HepG2 (cell line): ENCODE measurements around the gene JMJD1C. TPM values are rescaled to one million over a fixed set of nuclear protein-coding genes. Genes with fewer than 3 reads are reported as not detected.

Source experiments
- BORCS8-MEF2B ChIP-seq: sonication (generic); formaldehyde crosslinking; IDR thresholded peaks from 2 replicates; pipeline ENCODE4 v1.8.0; 2022; ENCODE audit warnings: mild to moderate bottlenecking, missing genetic modification reagents
- CC2D1A ChIP-seq: sonication (generic); formaldehyde crosslinking; IDR thresholded peaks from 2 replicates; pipeline ENCODE4 v1.8.1; 2023; ENCODE audit warnings: mild to moderate bottlenecking, missing genetic modification reagents
- CEBPG ChIP-seq: IDR thresholded peaks from 2 replicates; pipeline ENCODE4 v1.6.1; 2016
- DR1 ChIP-seq: sonication (generic); formaldehyde crosslinking; IDR thresholded peaks from 2 replicates; pipeline ENCODE4 v1.8.0; 2021; ENCODE audit warnings: mild to moderate bottlenecking, missing genetic modification reagents, inconsistent platforms
- FOSL1 ChIP-seq: sonication (generic); formaldehyde crosslinking; IDR thresholded peaks from 2 replicates; pipeline ENCODE4 v1.9.0; 2021; ENCODE audit warnings: missing genetic modification reagents, borderline replicate concordance
- FOXJ3 ChIP-seq: sonication (generic); formaldehyde crosslinking; IDR thresholded peaks from 2 replicates; pipeline ENCODE4 v1.4.0; 2020; ENCODE audit warnings: missing genetic modification reagents, mild to moderate bottlenecking, borderline replicate concordance
- GATA4 ChIP-seq: sonication (generic); IDR thresholded peaks from 2 replicates; pipeline ENCODE4 v1.6.1; 2016; ENCODE audit warnings: antibody characterized with exemption, low read depth, borderline replicate concordance
- MATR3 ChIP-seq: sonication (generic); formaldehyde crosslinking; IDR thresholded peaks from 2 replicates; pipeline ENCODE4 v1.4.0; 2020; ENCODE audit warnings: missing genetic modification reagents
- MIER3 ChIP-seq: IDR thresholded peaks from 2 replicates; pipeline ENCODE4 v1.6.1; 2016; ENCODE audit warnings: missing compliant biosample characterization, borderline replicate concordance
- NPAS2 ChIP-seq: sonication (generic); formaldehyde crosslinking; IDR thresholded peaks from 2 replicates; pipeline ENCODE4 v1.8.0; 2022; ENCODE audit warnings: mild to moderate bottlenecking, missing genetic modification reagents, borderline replicate concordance
- PITX1 ChIP-seq: sonication (generic); formaldehyde crosslinking; IDR thresholded peaks from 2 replicates; pipeline ENCODE4 v1.5.1; 2020; ENCODE audit warnings: mild to moderate bottlenecking, missing genetic modification reagents
- RBM22 ChIP-seq: fragments of 200-400 bp; formaldehyde crosslinking; optimal IDR thresholded peaks from 2 replicates; pipeline ENCODE3; 2017; ENCODE audit warnings: mild to moderate bottlenecking, low read length, moderate library complexity
- SKI ChIP-seq: fragments of 450-650 bp; IDR thresholded peaks from one replicate; pipeline ENCODE4 v1.6.1; 2018; ENCODE audit warnings: mild to moderate bottlenecking; ENCODE audit not compliant: partially characterized antibody
- ZBTB42 ChIP-seq: sonication (generic); formaldehyde crosslinking; IDR thresholded peaks from 2 replicates; pipeline ENCODE4 v1.5.0; 2020; ENCODE audit warnings: mild to moderate bottlenecking, missing genetic modification reagents
- ZFP36 ChIP-seq: fragments of 150-350 bp; IDR thresholded peaks from 2 replicates; pipeline ENCODE4 v1.6.1; 2018; ENCODE audit warnings: borderline replicate concordance, low read length, low read depth; ENCODE audit not compliant: partially characterized antibody
- ZFY ChIP-seq: sonication (generic); formaldehyde crosslinking; IDR thresholded peaks from 2 replicates; pipeline ENCODE4 v1.4.0; 2020; ENCODE audit warnings: missing genetic modification reagents
- ZMYM4 ChIP-seq: sonication (generic); formaldehyde crosslinking; IDR thresholded peaks from 2 replicates; pipeline ENCODE4 v1.8.1; 2023; ENCODE audit warnings: mild to moderate bottlenecking, missing genetic modification reagents
- ZSCAN29 ChIP-seq: sonication (generic); formaldehyde crosslinking; conservative IDR thresholded peaks from 2 replicates; pipeline ENCODE4 v1.4.0; 2020; ENCODE audit warnings: mild to moderate bottlenecking, missing genetic modification reagents
- polyA plus RNA-seq, 8 experiments: library from polyadenylated mRNA; depleted of rRNA in 3 of 8; stranded (reverse) in 7 of 8; unstranded in 1 of 8; fragments of >200 nt; fragmentation: Illumina TruSeq in 4 of 8; extraction: Trizol in 4 of 8; gene quantifications; 2 replicates each; pipeline versions ENCODE4 v1.2.1 to v1.2.3, GENCODE V29; 2011 to 2016; ENCODE audit warnings: low read depth in 4 of 8, missing spikeins in 1 of 8, mixed read lengths in 1 of 8; ENCODE audit not compliant: insufficient read depth in 1 of 8
- total RNA-seq, 5 experiments: library from RNA; depleted of rRNA; stranded (reverse); fragments of >200 nt; fragmentation: Illumina TruSeq; extraction: Trizol; gene quantifications; 2 replicates each; pipeline ENCODE4 v1.2.3, GENCODE V29; 2016; ENCODE audit warnings: low read depth in 1 of 5
- TF ChIP-seq, protein P1 (sequence below): sonication (generic); formaldehyde crosslinking; IDR thresholded peaks from 2 replicates; pipeline ENCODE4 v1.4.0; 2020; ENCODE audit warnings: mild to moderate bottlenecking, missing genetic modification reagents
- TF ChIP-seq, protein P2 (sequence below): sonication (generic); formaldehyde crosslinking; IDR thresholded peaks from 2 replicates; pipeline ENCODE4 v1.9.0; 2021; ENCODE audit warnings: mild to moderate bottlenecking, missing genetic modification reagents
- TF ChIP-seq, protein P3 (sequence below): IDR thresholded peaks from 2 replicates; pipeline ENCODE4 v1.6.1; 2016

The JMJD1C gene
- total and polyA plus RNA-seq, 2 of the 13 experiments (the other 11 are each of a cell fraction or from before 2014, with no cell fraction given) = 42.3 to 42.7 TPM

DNA sequence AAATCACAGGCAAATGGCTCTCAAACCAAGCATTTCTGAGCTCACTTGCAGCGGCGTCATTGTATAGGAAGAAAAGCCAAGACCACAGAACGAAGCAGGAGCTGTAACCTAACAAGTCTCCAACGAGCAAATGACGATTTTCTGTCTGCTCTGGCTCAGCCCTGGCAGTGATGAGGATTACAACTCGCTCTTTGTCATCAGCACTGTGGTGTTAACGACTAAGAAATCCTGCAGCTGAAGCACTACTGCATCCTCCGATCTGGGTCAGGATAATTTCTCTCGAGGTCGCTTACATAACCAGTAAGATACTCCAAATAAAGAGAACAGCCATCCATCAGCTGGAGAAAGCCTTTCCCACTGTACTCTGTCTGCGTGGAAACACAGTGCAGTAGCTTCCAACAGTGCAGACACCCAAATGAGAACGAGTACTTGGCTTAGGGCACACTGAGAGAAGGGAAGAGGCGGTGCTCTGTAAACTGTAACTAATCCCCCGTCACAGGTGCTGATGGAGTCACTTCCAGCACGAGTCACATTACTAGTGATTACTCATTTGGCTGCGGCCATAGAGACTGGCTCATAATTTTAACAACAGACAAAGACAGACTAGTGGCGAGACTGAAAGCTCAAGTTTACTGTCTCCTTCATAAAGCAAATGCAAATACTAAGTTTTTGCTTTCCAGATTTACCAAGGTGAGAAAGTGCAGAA lies 196.8 kb downstream of the JMJD1C start (continued):
- TF ChIP-seq, protein P1, sequence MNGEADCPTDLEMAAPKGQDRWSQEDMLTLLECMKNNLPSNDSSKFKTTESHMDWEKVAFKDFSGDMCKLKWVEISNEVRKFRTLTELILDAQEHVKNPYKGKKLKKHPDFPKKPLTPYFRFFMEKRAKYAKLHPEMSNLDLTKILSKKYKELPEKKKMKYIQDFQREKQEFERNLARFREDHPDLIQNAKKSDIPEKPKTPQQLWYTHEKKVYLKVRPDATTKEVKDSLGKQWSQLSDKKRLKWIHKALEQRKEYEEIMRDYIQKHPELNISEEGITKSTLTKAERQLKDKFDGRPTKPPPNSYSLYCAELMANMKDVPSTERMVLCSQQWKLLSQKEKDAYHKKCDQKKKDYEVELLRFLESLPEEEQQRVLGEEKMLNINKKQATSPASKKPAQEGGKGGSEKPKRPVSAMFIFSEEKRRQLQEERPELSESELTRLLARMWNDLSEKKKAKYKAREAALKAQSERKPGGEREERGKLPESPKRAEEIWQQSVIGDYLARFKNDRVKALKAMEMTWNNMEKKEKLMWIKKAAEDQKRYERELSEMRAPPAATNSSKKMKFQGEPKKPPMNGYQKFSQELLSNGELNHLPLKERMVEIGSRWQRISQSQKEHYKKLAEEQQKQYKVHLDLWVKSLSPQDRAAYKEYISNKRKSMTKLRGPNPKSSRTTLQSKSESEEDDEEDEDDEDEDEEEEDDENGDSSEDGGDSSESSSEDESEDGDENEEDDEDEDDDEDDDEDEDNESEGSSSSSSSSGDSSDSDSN = peak; percentile 34; the same call in 1 of the 2 replicates
- TF ChIP-seq RBM22 (peak; percentile 43), ZBTB42 (CRISPR knock-in tag) (no peak), ZFP36 (no peak), ZMYM4 (CRISPR knock-in tag) (peak; percentile 79), FOXJ3 (CRISPR knock-in tag) (peak; percentile 25; the same call in 1 of the 2 replicates), DR1 (CRISPR knock-in tag) (no peak), MATR3 (CRISPR knock-in tag) (no peak), FOSL1 (CRISPR knock-in tag) (no peak), PITX1 (CRISPR knock-in tag) (peak; percentile 99), CC2D1A (no peak), SKI (peak; percentile 82), GATA4 (0 out of 2 replicates have a peak, but pooled peaks have one; percentile 31), CEBPG (CRISPR knock-in tag) (no peak; the same call in 1 of the 2 replicates), ZFY (CRISPR knock-in tag) (no peak), BORCS8-MEF2B (CRISPR knock-in tag) (peak; percentile 80), NPAS2 (CRISPR knock-in tag) (no peak), ZSCAN29 (no peak; the same call in 1 of the 2 replicates), MIER3 (CRISPR knock-in tag) (0 out of 2 replicates have a peak, but pooled peaks have one; percentile 41)
- TF ChIP-seq, protein P2, sequence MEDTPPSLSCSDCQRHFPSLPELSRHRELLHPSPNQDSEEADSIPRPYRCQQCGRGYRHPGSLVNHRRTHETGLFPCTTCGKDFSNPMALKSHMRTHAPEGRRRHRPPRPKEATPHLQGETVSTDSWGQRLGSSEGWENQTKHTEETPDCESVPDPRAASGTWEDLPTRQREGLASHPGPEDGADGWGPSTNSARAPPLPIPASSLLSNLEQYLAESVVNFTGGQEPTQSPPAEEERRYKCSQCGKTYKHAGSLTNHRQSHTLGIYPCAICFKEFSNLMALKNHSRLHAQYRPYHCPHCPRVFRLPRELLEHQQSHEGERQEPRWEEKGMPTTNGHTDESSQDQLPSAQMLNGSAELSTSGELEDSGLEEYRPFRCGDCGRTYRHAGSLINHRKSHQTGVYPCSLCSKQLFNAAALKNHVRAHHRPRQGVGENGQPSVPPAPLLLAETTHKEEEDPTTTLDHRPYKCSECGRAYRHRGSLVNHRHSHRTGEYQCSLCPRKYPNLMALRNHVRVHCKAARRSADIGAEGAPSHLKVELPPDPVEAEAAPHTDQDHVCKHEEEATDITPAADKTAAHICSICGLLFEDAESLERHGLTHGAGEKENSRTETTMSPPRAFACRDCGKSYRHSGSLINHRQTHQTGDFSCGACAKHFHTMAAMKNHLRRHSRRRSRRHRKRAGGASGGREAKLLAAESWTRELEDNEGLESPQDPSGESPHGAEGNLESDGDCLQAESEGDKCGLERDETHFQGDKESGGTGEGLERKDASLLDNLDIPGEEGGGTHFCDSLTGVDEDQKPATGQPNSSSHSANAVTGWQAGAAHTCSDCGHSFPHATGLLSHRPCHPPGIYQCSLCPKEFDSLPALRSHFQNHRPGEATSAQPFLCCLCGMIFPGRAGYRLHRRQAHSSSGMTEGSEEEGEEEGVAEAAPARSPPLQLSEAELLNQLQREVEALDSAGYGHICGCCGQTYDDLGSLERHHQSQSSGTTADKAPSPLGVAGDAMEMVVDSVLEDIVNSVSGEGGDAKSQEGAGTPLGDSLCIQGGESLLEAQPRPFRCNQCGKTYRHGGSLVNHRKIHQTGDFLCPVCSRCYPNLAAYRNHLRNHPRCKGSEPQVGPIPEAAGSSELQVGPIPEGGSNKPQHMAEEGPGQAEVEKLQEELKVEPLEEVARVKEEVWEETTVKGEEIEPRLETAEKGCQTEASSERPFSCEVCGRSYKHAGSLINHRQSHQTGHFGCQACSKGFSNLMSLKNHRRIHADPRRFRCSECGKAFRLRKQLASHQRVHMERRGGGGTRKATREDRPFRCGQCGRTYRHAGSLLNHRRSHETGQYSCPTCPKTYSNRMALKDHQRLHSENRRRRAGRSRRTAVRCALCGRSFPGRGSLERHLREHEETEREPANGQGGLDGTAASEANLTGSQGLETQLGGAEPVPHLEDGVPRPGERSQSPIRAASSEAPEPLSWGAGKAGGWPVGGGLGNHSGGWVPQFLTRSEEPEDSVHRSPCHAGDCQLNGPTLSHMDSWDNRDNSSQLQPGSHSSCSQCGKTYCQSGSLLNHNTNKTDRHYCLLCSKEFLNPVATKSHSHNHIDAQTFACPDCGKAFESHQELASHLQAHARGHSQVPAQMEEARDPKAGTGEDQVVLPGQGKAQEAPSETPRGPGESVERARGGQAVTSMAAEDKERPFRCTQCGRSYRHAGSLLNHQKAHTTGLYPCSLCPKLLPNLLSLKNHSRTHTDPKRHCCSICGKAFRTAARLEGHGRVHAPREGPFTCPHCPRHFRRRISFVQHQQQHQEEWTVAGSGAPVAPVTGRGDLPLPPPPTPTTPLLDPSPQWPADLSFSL = no peak
- TF ChIP-seq, protein P3, sequence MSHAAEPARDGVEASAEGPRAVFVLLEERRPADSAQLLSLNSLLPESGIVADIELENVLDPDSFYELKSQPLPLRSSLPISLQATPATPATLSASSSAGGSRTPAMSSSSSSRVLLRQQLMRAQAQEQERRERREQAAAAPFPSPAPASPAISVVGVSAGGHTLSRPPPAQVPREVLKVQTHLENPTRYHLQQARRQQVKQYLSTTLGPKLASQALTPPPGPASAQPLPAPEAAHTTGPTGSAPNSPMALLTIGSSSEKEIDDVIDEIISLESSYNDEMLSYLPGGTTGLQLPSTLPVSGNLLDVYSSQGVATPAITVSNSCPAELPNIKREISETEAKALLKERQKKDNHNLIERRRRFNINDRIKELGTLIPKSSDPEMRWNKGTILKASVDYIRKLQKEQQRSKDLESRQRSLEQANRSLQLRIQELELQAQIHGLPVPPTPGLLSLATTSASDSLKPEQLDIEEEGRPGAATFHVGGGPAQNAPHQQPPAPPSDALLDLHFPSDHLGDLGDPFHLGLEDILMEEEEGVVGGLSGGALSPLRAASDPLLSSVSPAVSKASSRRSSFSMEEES (CRISPR knock-in tag) = peak; percentile 62
